Cardiac muscle cell (in vitro differentiated cells and primary cell): ENCODE results near the gene LRP8. TPM values are rescaled to one million over a fixed set of nuclear protein-coding genes. Genes with fewer than 3 reads are reported as not detected.
A peak's percentile ranks its signal among the peaks of the same experiment; 100 is the strongest.

Experiments used
- DNase-seq, 2 donors: peaks; one replicate each; pipeline versions ENCODE4 v3.0.0 to v3.0.0-alpha.2; 2010 to 2017; ENCODE audit warnings: low read depth in 1 of 2, low spot score in 1 of 2
- H3K27ac ChIP-seq: fragments of 200-600 bp; sonication (generic); 2 replicates; pipeline ENCODE4 v1.5.1; 2016
- H3K27me3 ChIP-seq: fragments of 200-600 bp; sonication (generic); 2 replicates; pipeline ENCODE4 v1.6.0; 2016; ENCODE audit warnings: control low read depth
- H3K36me3 ChIP-seq: fragments of 200-600 bp; sonication (generic); 2 replicates; pipeline ENCODE4 v1.5.1; 2016; ENCODE audit warnings: control low read depth
- H3K4me1 ChIP-seq: fragments of 200-600 bp; sonication (generic); 2 replicates; pipeline ENCODE4 v1.8.1; 2017; ENCODE audit warnings: low read depth, mild to moderate bottlenecking, mixed run types
- H3K4me3 ChIP-seq: fragments of 200-600 bp; sonication (generic); 2 replicates; pipeline ENCODE4 v1.5.1; 2016; ENCODE audit warnings: mild to moderate bottlenecking
- H3K9me3 ChIP-seq: fragments of 200-600 bp; sonication (generic); 2 replicates; pipeline ENCODE4 v1.5.1; 2017; ENCODE audit warnings: low read depth, mild to moderate bottlenecking, control low read depth
- polyA plus RNA-seq: library from polyadenylated mRNA; unstranded; fragments of >200 nt; fragmentation: Nextera tagmentation; extraction: Ambion mirVana; gene quantifications from 2 replicates; pipeline ENCODE4 v1.2.1, GENCODE V29; 2016
- total RNA-seq: library from RNA; depleted of rRNA; stranded (reverse); fragments of >200 nt; gene quantifications from 2 replicates; pipeline ENCODE4 v1.2.3, GENCODE V29; 2016
- TF ChIP-seq, protein P1 (sequence below): IDR thresholded peaks from 2 replicates; pipeline ENCODE4 v1.5.1; 2012; ENCODE audit warnings: low read depth, mild to moderate bottlenecking, low read length

The LRP8 gene
- total RNA-seq = 7.0 and 9.7 TPM in 2 replicates
- 5.4 and 9.0 TPM in 2 replicates for polyA plus RNA-seq

DNA sequence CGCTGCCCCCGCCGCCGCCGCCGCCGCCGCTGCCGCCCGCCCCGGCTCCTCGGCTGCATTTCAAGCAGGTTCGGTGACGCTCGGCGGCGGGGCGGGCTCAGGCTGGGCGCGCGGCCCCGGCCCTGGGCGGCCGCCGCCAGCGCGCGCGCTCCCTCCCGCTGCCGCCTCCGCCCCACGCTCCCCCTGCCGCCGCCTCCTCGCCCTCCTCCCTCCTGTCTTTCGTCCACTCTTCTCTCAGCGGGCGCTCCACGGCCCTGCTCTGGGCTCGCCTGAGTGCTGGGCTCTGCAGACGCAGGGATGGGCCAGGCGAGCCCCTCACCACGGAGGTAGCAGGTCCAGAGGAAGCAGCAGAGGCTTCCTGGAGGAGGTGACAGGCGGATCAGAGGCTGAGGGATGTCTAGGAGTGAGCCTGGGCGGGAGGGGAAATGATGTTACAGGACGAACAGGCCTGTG lies at the start of gene LRP8:
TSS of gene LRP8 (minus strand) at position 62 of the 453 bp plus-strand sequence. CDS start 158 bp downstream, outside the sequence.
- DNase-seq = peak; percentile 77 to 89
- H3K27ac ChIP-seq = no peak within 1 kb of the TSS
- TF ChIP-seq, protein P1, sequence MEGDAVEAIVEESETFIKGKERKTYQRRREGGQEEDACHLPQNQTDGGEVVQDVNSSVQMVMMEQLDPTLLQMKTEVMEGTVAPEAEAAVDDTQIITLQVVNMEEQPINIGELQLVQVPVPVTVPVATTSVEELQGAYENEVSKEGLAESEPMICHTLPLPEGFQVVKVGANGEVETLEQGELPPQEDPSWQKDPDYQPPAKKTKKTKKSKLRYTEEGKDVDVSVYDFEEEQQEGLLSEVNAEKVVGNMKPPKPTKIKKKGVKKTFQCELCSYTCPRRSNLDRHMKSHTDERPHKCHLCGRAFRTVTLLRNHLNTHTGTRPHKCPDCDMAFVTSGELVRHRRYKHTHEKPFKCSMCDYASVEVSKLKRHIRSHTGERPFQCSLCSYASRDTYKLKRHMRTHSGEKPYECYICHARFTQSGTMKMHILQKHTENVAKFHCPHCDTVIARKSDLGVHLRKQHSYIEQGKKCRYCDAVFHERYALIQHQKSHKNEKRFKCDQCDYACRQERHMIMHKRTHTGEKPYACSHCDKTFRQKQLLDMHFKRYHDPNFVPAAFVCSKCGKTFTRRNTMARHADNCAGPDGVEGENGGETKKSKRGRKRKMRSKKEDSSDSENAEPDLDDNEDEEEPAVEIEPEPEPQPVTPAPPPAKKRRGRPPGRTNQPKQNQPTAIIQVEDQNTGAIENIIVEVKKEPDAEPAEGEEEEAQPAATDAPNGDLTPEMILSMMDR = no peak

DNA sequence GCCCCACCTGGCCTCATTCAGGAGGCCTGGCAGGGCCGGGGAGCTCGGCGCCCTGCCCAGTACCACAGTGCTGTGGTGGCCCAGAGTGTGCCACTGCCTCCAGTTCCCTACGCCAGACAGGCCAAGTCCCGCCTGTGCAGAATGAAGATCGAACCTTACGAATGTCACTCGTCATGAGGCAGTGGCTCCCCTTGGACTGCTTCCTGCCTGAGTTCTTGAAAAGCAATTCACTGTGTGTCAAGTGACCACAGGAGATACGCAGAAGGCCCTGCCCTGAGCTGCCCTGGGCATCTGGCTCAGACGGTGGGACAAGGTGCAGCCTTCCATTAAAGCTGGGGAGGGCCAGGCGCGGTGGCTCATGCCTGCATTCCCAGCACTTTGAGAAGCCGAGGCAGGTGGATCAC lies 49.6 kb upstream of the LRP8 start:
- H3K9me3 ChIP-seq = no peaks in the 10 kb centered on the region
- no peak overlapping the region for H3K4me3 ChIP-seq
- no peak overlapping the region for H3K27ac ChIP-seq
- peaks cover 11% of the 10 kb centered on the region for H3K4me1 ChIP-seq
- H3K27me3 ChIP-seq = peaks cover 40% of the 10 kb centered on the region
- TF ChIP-seq, protein P1 = no peak
- H3K36me3 ChIP-seq = no peaks in the 10 kb centered on the region
- DNase-seq = peak in 1 of 2 donors; percentile 23

More for the DNA sequence above, at the start of gene LRP8:
- H3K9me3 ChIP-seq = no peaks in the 10 kb centered on the region
- no peaks in the 10 kb centered on the region for H3K36me3 ChIP-seq
- peak within 1 kb of the TSS; percentile 75 for H3K4me3 ChIP-seq
- no peaks in the 10 kb centered on the region for H3K27me3 ChIP-seq
- H3K4me1 ChIP-seq = peaks cover 7% of the 10 kb centered on the region

DNA sequence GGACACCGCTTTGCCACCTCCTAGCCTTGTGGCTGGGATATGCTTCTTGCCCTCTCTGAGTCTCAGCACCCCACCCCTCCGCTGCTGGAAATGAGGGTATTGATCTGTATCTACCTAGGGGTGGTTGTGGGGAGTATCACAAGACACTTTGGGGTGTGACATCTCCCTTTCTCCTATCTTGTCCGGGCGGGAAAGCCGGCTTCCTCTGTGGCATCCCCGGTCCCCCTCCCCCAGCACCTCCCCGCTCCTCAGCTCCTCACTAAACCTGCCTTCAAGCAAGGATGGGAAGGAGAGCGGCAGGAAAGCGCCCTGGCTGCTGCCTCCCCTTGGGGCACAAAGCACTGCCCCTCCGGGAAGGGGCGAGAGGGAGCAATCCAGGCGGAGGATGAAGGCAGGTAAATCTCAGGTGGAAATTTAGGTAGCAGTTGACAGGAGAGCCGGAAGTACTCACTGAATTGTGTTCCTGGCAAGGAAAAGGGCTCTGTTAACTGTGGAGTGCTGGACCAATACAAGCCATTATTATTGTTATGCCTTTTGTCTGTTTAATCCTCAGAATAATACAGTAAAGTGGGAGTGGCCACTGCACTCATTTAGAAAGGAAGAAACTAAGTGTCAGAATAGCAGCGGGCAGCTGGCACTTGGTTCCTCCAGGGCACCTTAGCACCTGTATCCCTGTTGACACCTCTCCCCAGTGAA lies 49.0 kb upstream of the LRP8 start:
- peaks cover 11% of the 10 kb centered on the region for H3K4me1 ChIP-seq
- no peak for DNase-seq
- TF ChIP-seq, protein P1 = no peak
- H3K27ac ChIP-seq = no peak overlapping the region
- no peak overlapping the region for H3K4me3 ChIP-seq
- H3K9me3 ChIP-seq = no peaks in the 10 kb centered on the region
- peaks cover 43% of the 10 kb centered on the region for H3K27me3 ChIP-seq
- H3K36me3 ChIP-seq = no peaks in the 10 kb centered on the region

DNA sequence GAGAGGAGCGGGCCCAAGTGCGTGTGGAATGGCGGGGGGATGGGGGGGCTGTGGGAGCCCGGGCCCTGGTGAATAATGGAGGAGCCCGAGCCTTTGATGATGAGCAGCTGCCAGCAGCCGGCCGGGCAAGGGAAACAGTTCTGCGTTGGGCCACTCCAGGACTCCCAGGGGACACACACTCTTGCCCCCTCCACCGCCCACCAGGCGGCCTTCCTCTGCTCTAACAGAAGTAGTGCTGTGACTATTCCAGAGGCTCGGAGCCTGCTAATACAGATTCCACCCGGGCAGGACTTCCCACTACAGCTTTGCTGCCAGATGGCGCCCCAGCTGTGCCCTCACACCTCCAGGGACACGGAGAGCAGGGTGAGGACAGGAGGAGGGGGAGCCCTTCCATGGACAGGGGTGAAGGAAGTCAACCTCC lies 48.2 kb upstream of the LRP8 start:
- TF ChIP-seq, protein P1 = peak; percentile 3
- Histone ChIP-seq H3K27ac (no peak overlapping the region), H3K27me3 (peaks cover 47% of the 10 kb centered on the region), H3K9me3 (no peaks in the 10 kb centered on the region), H3K36me3 (no peaks in the 10 kb centered on the region), H3K4me1 (peaks cover 11% of the 10 kb centered on the region), H3K4me3 (no peak overlapping the region)
- no peak for DNase-seq

DNA sequence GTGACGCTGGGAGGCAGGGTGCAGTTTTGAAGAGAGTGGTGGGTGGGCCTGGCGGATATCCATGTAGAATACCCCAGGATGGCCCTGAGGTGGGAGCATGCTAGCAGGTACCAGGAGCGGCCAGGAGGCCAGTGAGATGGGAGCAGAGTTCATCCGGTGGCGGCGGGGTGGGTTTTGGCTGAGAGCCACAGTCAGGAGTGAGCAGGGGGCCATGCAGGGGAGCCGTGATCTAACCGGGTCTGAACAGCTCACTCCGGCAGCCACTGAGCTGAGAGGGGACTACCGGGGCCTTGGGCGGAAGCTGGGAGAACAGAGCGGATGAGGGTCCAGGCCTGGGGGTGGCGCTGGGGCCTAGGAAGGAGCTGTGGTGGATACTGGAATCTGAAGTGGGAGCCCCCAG lies 47.6 kb upstream of the LRP8 start:
- TF ChIP-seq, protein P1 = no peak
- no peak for DNase-seq
- Histone ChIP-seq H3K27ac (no peak overlapping the region), H3K36me3 (no peaks in the 10 kb centered on the region), H3K4me3 (no peak overlapping the region), H3K4me1 (peaks cover 9% of the 10 kb centered on the region), H3K9me3 (no peaks in the 10 kb centered on the region), H3K27me3 (peaks cover 53% of the 10 kb centered on the region)
